ENCODE data around the gene SPATA3. TPM values are rescaled to one million over a fixed set of nuclear protein-coding genes. Genes with fewer than 3 reads are reported as not detected.
A peak's percentile ranks its signal among the peaks of the same experiment; 100 is the strongest.

SPATA3 gene
- polyA plus RNA-seq, 3 donors: not detected

GRCh38 chr2:231043796-231044195, 47.9 kb downstream of the SPATA3 start:
- DNase-seq (ENCODE audit: low read depth in 3 of 3, low spot score in 2 of 3): no peak

DNA sequence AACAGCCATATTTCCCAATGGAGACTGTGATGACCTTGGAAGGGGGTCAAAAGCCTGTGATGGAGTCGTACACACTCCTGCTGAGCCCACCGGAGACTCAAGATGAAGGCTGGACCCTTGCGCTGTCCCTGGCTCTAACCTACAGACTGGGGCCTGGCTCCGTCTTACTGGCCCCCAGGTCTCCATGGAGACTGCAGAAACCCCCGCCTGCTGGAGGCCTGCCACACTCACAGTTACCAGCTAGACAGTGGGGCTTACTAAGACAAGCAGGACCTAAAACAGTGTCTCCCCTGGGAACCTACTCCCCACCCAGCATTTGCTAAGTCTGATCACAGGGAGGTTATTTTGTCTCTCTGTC, 51.0 kb downstream of the SPATA3 start:
- no peak for DNase-seq (ENCODE audit: low read depth in 3 of 3, low spot score in 2 of 3)

DNA sequence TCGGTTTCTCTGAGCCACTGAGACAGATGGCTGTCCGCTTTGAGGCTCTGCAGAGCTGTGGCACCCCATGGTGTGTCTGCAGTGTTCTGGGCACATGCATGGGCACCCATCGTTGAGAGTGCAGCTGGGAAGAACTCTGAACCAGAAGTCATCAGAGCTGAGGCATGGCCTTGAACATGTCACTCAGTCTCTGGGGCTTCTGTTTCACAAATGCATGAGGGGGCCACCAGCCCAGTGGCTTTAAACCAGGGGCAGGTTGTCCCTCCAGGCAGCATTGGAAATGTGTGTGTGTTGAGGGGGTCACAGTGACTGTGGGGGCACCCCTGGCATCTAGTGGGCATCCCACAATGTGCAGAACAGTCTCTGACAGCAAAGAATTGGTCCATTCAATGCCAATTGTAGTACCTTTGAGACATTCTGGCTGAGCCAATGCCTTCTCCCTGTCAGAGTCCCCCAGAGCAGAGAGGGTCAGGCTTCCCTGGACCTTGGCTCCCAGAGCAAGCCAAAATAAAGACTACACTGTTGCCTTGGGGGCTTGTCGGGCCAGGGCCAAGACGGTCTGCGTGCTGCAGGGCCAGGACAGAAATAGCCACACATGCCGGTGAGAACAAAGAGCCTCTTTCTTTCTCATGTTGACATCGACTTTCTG, 51.5 kb downstream of the SPATA3 start:
- DNase-seq (ENCODE audit: low read depth in 3 of 3, low spot score in 2 of 3): no peak

GRCh38 chr2:231047923-231048915, 52.3 kb downstream of the SPATA3 start:
- DNase-seq (ENCODE audit: low read depth in 3 of 3, low spot score in 2 of 3): no peak

DNA sequence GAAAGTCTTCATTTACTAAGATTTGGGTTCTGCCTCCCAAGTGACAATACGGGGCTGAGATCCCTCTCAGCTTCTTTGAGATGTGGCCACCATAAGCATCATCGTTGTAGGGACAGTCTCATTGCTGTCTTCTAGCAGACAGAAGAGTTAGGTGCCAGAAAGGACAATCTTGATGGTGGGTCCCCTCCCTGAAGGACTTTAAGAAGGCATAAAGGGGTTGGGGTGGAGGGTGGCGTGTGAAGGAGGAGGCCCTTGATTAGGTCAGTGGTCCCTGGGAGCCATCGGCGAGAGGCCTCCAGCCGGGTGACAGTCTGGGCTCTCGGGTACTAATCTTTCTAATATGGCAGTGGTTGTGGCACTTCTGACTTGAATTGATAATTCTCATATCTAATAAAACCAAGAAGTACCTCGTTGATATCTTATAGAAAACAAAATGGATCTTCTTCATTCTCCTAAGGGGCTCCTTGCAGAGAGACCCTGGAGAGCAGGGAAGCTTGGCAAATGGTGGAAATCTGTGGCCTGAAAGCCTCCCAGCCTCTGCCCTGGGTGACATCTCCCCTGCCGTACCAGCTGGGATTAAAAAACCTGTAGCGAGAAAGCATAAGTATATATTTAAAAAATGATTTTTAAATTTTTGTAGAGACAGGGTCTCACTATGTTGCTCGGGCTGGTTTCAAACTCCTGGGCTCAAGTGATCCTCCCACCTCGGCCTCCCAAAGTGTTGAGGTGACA, 53.5 kb downstream of the SPATA3 start:
- no peak for DNase-seq (ENCODE audit: low read depth in 3 of 3, low spot score in 2 of 3)

- no peak for DNase-seq (ENCODE audit: low read depth in 3 of 3, low spot score in 2 of 3)
These were observed 54.3 kb downstream of the SPATA3 start for GRCh38 chr2:231050018-231050901.

DNA sequence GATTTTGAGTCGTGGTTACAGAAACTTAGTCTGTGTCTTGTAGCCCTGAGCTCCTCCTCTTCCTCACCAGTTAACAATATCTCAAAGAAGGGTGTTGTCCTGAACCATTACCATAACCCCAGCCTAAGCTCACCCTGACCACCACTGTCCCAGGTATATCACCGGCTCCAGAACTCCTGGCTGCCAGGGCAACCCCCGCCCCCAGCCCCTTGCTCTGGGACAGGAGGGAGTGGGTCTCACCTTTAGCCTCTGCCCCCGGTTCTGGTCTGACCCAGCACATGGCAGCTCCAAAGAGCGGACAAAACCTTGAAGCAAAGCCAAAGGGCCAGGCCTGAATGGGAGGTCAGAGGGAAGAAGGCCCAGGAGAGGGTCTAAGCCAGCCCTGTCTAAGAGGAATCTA, 55.2 kb downstream of the SPATA3 start:
- DNase-seq (ENCODE audit: low read depth in 3 of 3, low spot score in 2 of 3): no peak

- DNase-seq (ENCODE audit: low read depth in 3 of 3, low spot score in 2 of 3): peak; percentile 62 to 77 (median 75)
These were observed 56.9 kb downstream of the SPATA3 start for GRCh38 chr2:231052494-231053451.

- no peak for DNase-seq (ENCODE audit: low read depth in 3 of 3, low spot score in 2 of 3)
These were observed 57.9 kb downstream of the SPATA3 start for GRCh38 chr2:231053846-231054245.

DNA sequence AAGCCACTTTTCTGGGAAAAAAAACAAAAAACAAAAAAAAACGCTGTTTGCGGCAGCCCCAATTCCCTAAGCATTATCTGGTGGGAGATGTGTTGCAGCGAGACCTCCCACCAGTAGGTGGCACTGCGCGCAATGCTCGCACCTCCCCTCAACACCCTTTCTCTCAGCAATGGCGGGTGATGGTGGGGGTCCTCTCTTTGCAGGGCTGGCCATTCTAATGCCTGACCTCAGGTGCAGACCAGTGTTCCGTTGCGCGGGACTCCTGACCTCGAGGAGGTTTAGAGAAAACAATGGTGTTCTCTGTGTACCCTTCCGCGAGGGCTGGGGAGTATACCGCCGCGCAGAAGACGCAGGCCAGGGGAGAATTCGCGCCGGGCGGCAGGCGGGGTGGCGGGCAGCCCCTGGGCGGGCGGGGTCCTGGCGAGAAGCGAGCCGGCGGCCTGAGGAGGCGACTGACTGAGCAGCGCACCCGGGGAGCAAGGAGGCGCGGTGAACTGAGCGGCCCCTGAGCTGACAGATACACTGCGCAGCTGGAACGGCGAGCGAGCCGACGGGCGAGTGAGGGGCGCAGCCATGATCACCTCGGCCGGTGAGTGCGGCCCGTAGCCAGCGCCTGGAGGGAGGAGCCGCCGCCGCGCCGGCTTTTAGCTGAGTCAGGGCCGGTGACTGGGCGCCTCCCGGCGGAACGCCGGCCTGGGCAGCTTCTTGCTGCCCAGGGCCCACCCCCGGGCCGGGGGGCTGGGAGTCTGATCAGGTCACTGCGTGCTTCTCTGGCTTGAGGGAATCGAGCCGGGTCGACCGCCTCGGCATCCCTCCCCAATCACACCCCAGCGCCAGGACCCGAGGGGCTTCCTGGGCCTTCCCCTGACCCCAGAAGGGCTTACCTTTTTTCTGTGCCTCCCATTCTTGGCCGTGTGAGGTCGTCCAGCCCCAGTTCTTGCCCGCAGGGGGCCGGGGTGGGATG, 60.8 kb downstream of the SPATA3 start, which contains the start of gene PSMD1:
Gene PSMD1, plus strand, starts transcription at position 415 of the 964 bp plus-strand sequence. Its CDS starts 159 bp downstream, at position 574.
- DNase-seq (ENCODE audit: low read depth in 3 of 3, low spot score in 2 of 3): peak; percentile 88 to 95 (median 89)

DNA sequence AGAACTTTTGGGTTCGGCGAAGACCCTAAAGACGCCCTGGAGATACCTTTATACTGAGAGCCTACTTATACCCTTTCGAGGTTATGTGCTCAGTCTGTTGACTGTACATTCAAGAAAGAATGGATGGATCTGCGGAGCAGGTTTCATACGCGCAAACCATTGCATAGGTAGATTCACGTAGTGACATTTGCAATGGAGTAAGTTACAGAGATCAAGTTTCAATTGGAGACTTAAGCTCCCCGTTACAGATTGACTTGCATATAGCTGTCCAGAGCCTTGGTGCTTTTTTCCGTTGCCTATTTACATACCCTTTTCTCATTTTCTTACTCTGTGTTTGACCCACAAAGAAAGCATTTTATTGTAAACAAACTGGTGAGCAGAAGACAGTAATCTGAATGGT, 61.7 kb downstream of the SPATA3 start:
- no peak for DNase-seq (ENCODE audit: low read depth in 3 of 3, low spot score in 2 of 3)

Other genes with a start within 250 kb of the SPATA3 start
- 1,000 to 10,000 TPM in 1 of 3 donors, 100 to 1,000 TPM in 2; 814 to 1,007 (median 986) TPM for gene ITM2C, start 131.2 kb upstream of the SPATA3 start, polyA plus RNA-seq (ENCODE audit: insufficient read length in 3 of 3)
- gene GPR55, start 70.9 kb upstream of the SPATA3 start, polyA plus RNA-seq (ENCODE audit: insufficient read length in 3 of 3): under 1 TPM; 0.17 to 0.36 (median 0.24) TPM
- gene C2orf72, start 41.4 kb downstream of the SPATA3 start, polyA plus RNA-seq (ENCODE audit: insufficient read length in 3 of 3): 1 to 10 TPM; 3.1 to 4.2 (median 3.2) TPM
- 100 to 1,000 TPM; 107 to 113 (median 109) TPM for gene PSMD1, start 60.7 kb downstream of the SPATA3 start, polyA plus RNA-seq (ENCODE audit: insufficient read length in 3 of 3)
- gene HTR2B, start 128.9 kb downstream of the SPATA3 start, polyA plus RNA-seq (ENCODE audit: insufficient read length in 3 of 3): 10 to 100 TPM; 15.6 to 25.3 (median 17.2) TPM
- 10 to 100 TPM; 24.1 to 29.2 (median 26.5) TPM for gene ARMC9, start 202.5 kb downstream of the SPATA3 start, polyA plus RNA-seq (ENCODE audit: insufficient read length in 3 of 3)

Data from right renal cortex interstitium (tissue), 3 donors.